ENCODE measurements around the gene PEX11G. TPM values are rescaled to one million over a fixed set of nuclear protein-coding genes. Genes with fewer than 3 reads are reported as not detected.

Gene PEX11G
- total and polyA plus RNA-seq, 10 of the 15 experiments (the other 5 are each of a cell fraction or from before 2014, with no cell fraction given) = 0.05 to 1.8 (median 0.73) TPM; not detected in 1

DNA sequence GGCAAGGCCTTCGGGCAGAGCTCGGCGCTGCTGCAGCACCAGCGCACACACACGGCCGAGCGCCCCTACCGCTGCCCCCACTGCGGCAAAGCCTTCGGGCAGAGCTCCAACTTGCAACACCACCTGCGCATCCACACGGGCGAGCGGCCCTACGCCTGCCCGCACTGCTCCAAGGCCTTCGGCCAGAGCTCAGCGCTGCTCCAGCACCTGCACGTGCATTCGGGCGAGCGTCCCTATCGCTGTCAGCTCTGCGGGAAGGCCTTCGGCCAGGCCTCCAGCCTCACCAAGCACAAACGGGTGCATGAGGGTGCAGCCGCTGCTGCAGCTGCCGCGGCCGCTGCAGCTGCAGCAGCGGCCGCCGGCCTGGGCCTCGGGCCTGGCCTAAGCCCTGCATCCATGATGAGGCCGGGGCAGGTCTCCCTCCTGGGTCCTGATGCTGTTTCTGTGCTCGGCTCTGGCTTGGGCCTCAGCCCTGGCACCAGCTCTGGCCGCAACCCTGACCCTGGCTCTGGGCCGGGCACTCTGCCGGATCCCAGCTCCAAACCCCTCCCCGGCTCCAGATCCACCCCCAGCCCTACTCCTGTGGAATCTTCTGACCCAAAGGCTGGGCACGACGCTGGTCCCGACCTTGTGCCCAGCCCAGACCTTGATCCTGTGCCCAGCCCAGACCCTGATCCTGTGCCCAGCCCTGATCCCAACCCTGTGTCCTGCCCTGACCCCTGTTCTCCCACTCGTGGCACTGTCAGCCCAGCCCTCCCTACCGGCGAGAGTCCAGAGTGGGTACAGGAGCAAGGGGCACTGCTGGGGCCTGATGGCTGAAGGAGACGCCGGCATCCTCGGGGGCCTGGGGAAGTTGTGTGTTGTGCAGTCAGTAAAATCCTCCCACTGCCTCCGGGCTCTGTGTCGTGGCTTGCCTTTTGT lies 31.6 kb upstream of the PEX11G start (continued):
- TF ChIP-seq RELA (IDR thresholded peaks at IDR 0.05; ENCODE audit: borderline replicate concordance, partially characterized antibody) = no peak
- no peak for TF ChIP-seq STAT1 (conservative IDR thresholded peaks at IDR 0.05)

DNA sequence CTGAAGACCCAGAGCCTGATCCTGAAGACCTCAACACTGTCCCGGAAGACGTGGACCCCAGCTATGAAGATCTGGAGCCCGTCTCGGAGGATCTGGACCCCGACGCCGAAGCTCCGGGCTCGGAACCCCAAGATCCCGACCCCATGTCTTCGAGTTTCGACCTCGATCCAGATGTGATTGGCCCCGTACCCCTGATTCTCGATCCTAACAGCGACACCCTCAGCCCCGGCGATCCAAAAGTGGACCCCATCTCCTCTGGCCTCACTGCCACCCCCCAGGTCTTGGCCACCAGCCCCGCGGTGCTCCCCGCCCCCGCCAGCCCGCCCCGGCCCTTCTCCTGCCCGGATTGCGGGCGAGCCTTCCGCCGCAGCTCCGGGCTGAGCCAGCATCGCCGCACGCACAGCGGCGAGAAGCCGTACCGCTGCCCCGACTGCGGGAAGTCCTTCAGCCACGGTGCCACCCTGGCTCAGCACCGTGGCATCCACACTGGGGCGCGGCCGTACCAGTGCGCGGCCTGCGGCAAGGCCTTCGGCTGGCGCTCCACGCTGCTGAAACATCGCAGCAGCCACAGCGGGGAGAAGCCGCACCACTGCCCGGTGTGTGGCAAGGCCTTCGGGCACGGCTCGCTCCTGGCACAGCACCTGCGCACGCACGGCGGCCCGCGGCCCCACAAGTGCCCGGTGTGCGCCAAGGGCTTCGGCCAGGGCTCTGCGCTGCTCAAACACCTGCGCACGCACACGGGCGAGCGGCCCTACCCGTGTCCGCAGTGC lies 30.7 kb upstream of the PEX11G start:
- no peak for FAIRE-seq
- ChIA-PET SMC1A (ENCODE audit: uncharacterized antibody, unreplicated experiment) (no interaction called here), POLR2A (interaction anchor here (0.7 kb wide), 1 partner anchor 208 kb away, joined by 4 read pairs; no protein-coding TSS in a partner anchor), RAD21 (ENCODE audit: unreplicated experiment) (no interaction called here), CTCF (no interaction called here)
- no peak overlapping the region for H3K9ac ChIP-seq (ENCODE audit: control insufficient read depth, insufficient read depth, low read length)
- no peaks in the 10 kb centered on the region for H3K9me3 ChIP-seq (replicated peaks; ENCODE audit: control insufficient read depth, insufficient read depth, low read length)
- H3K4me1 ChIP-seq (ENCODE audit: control insufficient read depth, insufficient read depth, low read length) = peaks cover 4% of the 10 kb centered on the region; the same call in 1 of the 2 replicates
- in situ Hi-C loops (cut with MboI) (no loop called here), intact Hi-C loops (cut with micrococcal nuclease; ENCODE audit: unreplicated experiment) (no loop called here)
- no peak overlapping the region for H3K4me3 ChIP-seq
- no TSS peak for BruUV-seq (replicated peaks)
- no peak for DNase-seq (ENCODE audit: low read depth, low spot score)
- no peak overlapping the region for H3K27ac ChIP-seq (ENCODE audit: control insufficient read depth, insufficient read depth)
- no peaks in the 10 kb centered on the region for H4K20me1 ChIP-seq (ENCODE audit: control insufficient read depth, insufficient read depth)
- TF ChIP-seq ZBED1 (IDR thresholded peaks at IDR 0.05; ENCODE audit: borderline replicate concordance) (no peak), SREBF2 (IDR thresholded peaks at IDR 0.05; ENCODE audit: low read length) (no peak), TBL1XR1 (IDR thresholded peaks at IDR 0.05; ENCODE audit: low read depth, low read length) (no peak)
- H2AFZ ChIP-seq (ENCODE audit: control insufficient read depth, low read depth, low read length) = no peak overlapping the region
- H3K4me2 ChIP-seq (ENCODE audit: control insufficient read depth, insufficient read depth) = no peak overlapping the region
- no peaks in the 10 kb centered on the region for H3K79me2 ChIP-seq (ENCODE audit: control insufficient read depth, insufficient read depth, low read length)
- ATAC-seq = no peak
- no peaks in the 10 kb centered on the region for H3K36me3 ChIP-seq (ENCODE audit: control insufficient read depth in 2 of 2, insufficient read depth in 2 of 2, low read length in 1 of 2)
- whole genome bisulfite sequencing (ENCODE audit: insufficient coverage, insufficient replicate concordance, low lambda C conversion rate, missing lambda C conversion rate) = 86% methylated on average over 35 of the region's 74 CpGs
- peaks cover 3 to 4% of the 10 kb centered on the region in 2 experiments; a peak in 2 of 4 replicates for H3K27me3 ChIP-seq (replicated peaks in 1 of 2; ENCODE audit: control insufficient read depth in 2 of 2, insufficient read depth in 2 of 2, low read length in 1 of 2)

All from GM12878 (cell line).